Measurements from ENCODE around the gene FAM170B. TPM values are rescaled to one million over a fixed set of nuclear protein-coding genes. Genes with fewer than 3 reads are reported as not detected.

The FAM170B gene
- total RNA-seq, 6 experiments from 2014 or later, result not detected

GRCh38 chr10:49173201-49173772 lies 39.5 kb upstream of the FAM170B start:
- Histone ChIP-seq H3K4me1 (peaks cover 0 to 10% (median 0%) of the 10 kb centered on the region in 4 donors), H3K4me3 (no peak overlapping the region), H3K36me3 (no peaks in the 10 kb centered on the region), H3K27ac (no peak overlapping the region), H3K9me3 (no peaks in the 10 kb centered on the region), H3K27me3 (no peaks in the 10 kb centered on the region)
- DNase-seq (no peak), ATAC-seq (no peak)
- intact Hi-C loops (cut with DNase I), result no loop called here
- 76% methylated on average over 10 of the region's 11 CpGs for WGBS (ENCODE audit: insufficient coverage, low coverage, low lambda C conversion rate, missing lambda C conversion rate)
- no peak for TF ChIP-seq POLR2A (IDR thresholded peaks at IDR 0.05)
- no peak for TF ChIP-seq CTCF (IDR thresholded peaks at IDR 0.05)

GRCh38 chr10:49172777-49173132 lies 38.9 kb upstream of the FAM170B start:
- no peak for DNase-seq
- Histone ChIP-seq H3K4me1 (peaks cover 0 to 7% (median 0%) of the 10 kb centered on the region in 4 donors), H3K36me3 (no peaks in the 10 kb centered on the region), H3K27me3 (no peaks in the 10 kb centered on the region), H3K4me3 (no peak overlapping the region), H3K27ac (no peak overlapping the region), H3K9me3 (no peaks in the 10 kb centered on the region)
- WGBS (ENCODE audit: insufficient coverage, low coverage, low lambda C conversion rate, missing lambda C conversion rate), result 58% methylated on average over 2 of the region's 3 CpGs
- no peak for ATAC-seq
- intact Hi-C loops (cut with DNase I), result no loop called here
- no peak for TF ChIP-seq CTCF (IDR thresholded peaks at IDR 0.05)
- TF ChIP-seq POLR2A (IDR thresholded peaks at IDR 0.05), result no peak

GRCh38 chr10:49172061-49172776 lies 38.4 kb upstream of the FAM170B start:
- no peak for TF ChIP-seq CTCF (IDR thresholded peaks at IDR 0.05)
- TF ChIP-seq POLR2A (IDR thresholded peaks at IDR 0.05), result no peak
- H3K4me1 ChIP-seq, result peaks cover 0 to 4% (median 0%) of the 10 kb centered on the region in 4 donors
- DNase-seq, result peak in 1 of 3 donors; percentile 37
- no peak overlapping the region for H3K4me3 ChIP-seq
- H3K9me3 ChIP-seq, result no peaks in the 10 kb centered on the region
- H3K36me3 ChIP-seq, result no peaks in the 10 kb centered on the region
- intact Hi-C loops (cut with DNase I), result no loop called here
- H3K27me3 ChIP-seq, result no peaks in the 10 kb centered on the region
- H3K27ac ChIP-seq, result no peak overlapping the region
- 33% methylated on average over 1 of the region's 4 CpGs for WGBS (ENCODE audit: insufficient coverage, low coverage, low lambda C conversion rate, missing lambda C conversion rate)
- no peak for ATAC-seq

GRCh38 chr10:49171326-49172060 lies 37.7 kb upstream of the FAM170B start:
- DNase-seq (peak in 1 of 3 donors; percentile 31), ATAC-seq (no peak)
- no peaks in the 10 kb centered on the region for H3K27me3 ChIP-seq
- H3K4me1 ChIP-seq, result no peaks in the 10 kb centered on the region
- H3K4me3 ChIP-seq, result no peak overlapping the region
- H3K36me3 ChIP-seq, result no peaks in the 10 kb centered on the region
- intact Hi-C loops (cut with DNase I), result no loop called here
- WGBS (ENCODE audit: insufficient coverage, low coverage, low lambda C conversion rate, missing lambda C conversion rate), result 57% methylated on average over 2 of the region's 7 CpGs
- H3K27ac ChIP-seq, result no peak overlapping the region
- TF ChIP-seq POLR2A (IDR thresholded peaks at IDR 0.05), result no peak
- no peaks in the 10 kb centered on the region for H3K9me3 ChIP-seq

Measured in right lobe of liver (tissue), 6 donors.